SU-DHL-6 (cell line): ENCODE measurements around the gene HTT.

ENCODE experiments used
- H2AFZ ChIP-seq: fragments of 200-600 bp; sonication (generic); 2 replicates; pipeline ENCODE4 v1.6.1; 2014; ENCODE audit warnings: low read depth, mild to moderate bottlenecking, moderate library complexity, mixed read lengths, antibody characterized with exemption, low read length; ENCODE audit not compliant: severe bottlenecking
- H3F3A ChIP-seq: fragments of 200-600 bp; shearing (Covaris generic); 2 replicates; pipeline ENCODE4 v1.6.0; 2016; ENCODE audit warnings: antibody characterized with exemption, mild to moderate bottlenecking; ENCODE audit not compliant: insufficient read depth
- H3K27ac ChIP-seq: fragments of 200-600 bp; sonication (generic); 2 replicates; pipeline ENCODE4 v1.5.1; 2016; ENCODE audit warnings: low read depth, mild to moderate bottlenecking, low read length, moderate library complexity, mixed read lengths
- H3K27me3 ChIP-seq: fragments of 200-600 bp; sonication (generic), shearing (Covaris generic); 2 replicates; pipeline ENCODE4 v1.6.0; 2014; ENCODE audit warnings: mild to moderate bottlenecking, low read length
- H3K36me3 ChIP-seq: fragments of 200-600 bp; sonication (generic); 2 replicates; pipeline ENCODE4 v1.6.1; 2014; ENCODE audit warnings: mild to moderate bottlenecking, low read length, mixed read lengths
- H3K4me2 ChIP-seq: fragments of 300-600, 200-600 bp; shearing (Covaris generic), sonication (generic); 2 replicates; pipeline ENCODE4 v1.6.0; 2014; ENCODE audit warnings: low read length, low read depth, mild to moderate bottlenecking; ENCODE audit not compliant: poor library complexity, severe bottlenecking
- H3K4me3 ChIP-seq: fragments of 200-600 bp; sonication (generic); 2 replicates; pipeline ENCODE4 v1.5.1; 2014; ENCODE audit warnings: antibody characterized with exemption, low read length, mild to moderate bottlenecking, mixed read lengths; ENCODE audit not compliant: insufficient read depth, poor library complexity, severe bottlenecking
- H3K79me2 ChIP-seq: fragments of 200-600 bp; sonication (generic); 2 replicates; pipeline ENCODE4 v1.6.1; 2014; ENCODE audit warnings: mild to moderate bottlenecking, low read length, moderate library complexity; ENCODE audit not compliant: insufficient read depth
- H3K9ac ChIP-seq: fragments of 200-600 bp; sonication (generic); 2 replicates; pipeline ENCODE4 v1.7.0; 2014; ENCODE audit warnings: mild to moderate bottlenecking, low read length
- H3K9me2 ChIP-seq: fragments of 200-600 bp; sonication (generic); replicated peaks from 2 replicates; pipeline ENCODE4 v1.6.1; 2014; ENCODE audit warnings: low read length; ENCODE audit not compliant: insufficient read depth
- H3K9me3 ChIP-seq: fragments of 200-600 bp; sonication (generic); 2 replicates; pipeline ENCODE4 v1.6.1; 2014; ENCODE audit warnings: low read length, mixed read lengths; ENCODE audit not compliant: insufficient read depth
- H4K20me1 ChIP-seq: fragments of 200-600 bp; sonication (generic); 2 replicates; pipeline ENCODE4 v1.6.1; 2014; ENCODE audit warnings: low read depth, mild to moderate bottlenecking, antibody characterized with exemption, low read length, moderate library complexity, mixed read lengths
- CTCF ChIP-seq: fragments of 200-600 bp; sonication (generic); IDR thresholded peaks from one replicate; pipeline ENCODE4 v1.5.1; 2017; ENCODE audit warnings: antibody characterized with exemption, mild to moderate bottlenecking, low read length, moderate library complexity; ENCODE audit not compliant: insufficient read depth, poor library complexity, severe bottlenecking
- EZH2phosphoT487 ChIP-seq: fragments of 200-600 bp; sonication (generic), shearing (Covaris generic); conservative IDR thresholded peaks from 2 replicates; pipeline ENCODE4 v1.6.1; 2018; ENCODE audit warnings: mild to moderate bottlenecking, antibody characterized with exemption, low read length, moderate library complexity, mixed read lengths

Gene HTT

DNA sequence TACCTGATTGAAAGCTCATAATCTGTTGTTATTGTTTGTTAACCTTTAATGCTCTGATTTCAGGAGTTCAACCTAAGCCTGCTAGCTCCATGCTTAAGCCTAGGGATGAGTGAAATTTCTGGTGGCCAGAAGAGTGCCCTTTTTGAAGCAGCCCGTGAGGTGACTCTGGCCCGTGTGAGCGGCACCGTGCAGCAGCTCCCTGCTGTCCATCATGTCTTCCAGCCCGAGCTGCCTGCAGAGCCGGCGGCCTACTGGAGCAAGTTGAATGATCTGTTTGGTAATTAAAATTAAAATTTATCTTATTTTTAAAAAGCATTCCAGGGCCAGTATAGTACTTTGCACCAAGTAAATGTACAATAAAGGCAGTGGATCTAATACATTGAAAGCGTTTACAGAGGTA is 137.4 kb downstream of the HTT start:
- Histone ChIP-seq H3K36me3 (peaks cover 11% of the 10 kb centered on the region), H3F3A (no peaks in the 10 kb centered on the region), H2AFZ (no peak overlapping the region), H3K4me2 (no peak overlapping the region), H4K20me1 (no peaks in the 10 kb centered on the region), H3K4me3 (no peak overlapping the region), H3K9me3 (no peaks in the 10 kb centered on the region), H3K27ac (no peak overlapping the region), H3K79me2 (no peaks in the 10 kb centered on the region), H3K9ac (no peak overlapping the region), H3K9me2 (no peaks in the 10 kb centered on the region), H3K27me3 (no peaks in the 10 kb centered on the region)
- TF ChIP-seq CTCF (no peak), EZH2phosphoT487 (no peak)

GRCh38 chr4:3212391-3213105 is 138.1 kb downstream of the HTT start:
- Histone ChIP-seq H3K27me3 (no peaks in the 10 kb centered on the region), H3K9me3 (no peaks in the 10 kb centered on the region), H3K79me2 (no peaks in the 10 kb centered on the region), H3K36me3 (peaks cover 11% of the 10 kb centered on the region), H3K4me3 (no peak overlapping the region), H4K20me1 (no peaks in the 10 kb centered on the region), H3K27ac (no peak overlapping the region), H2AFZ (no peak overlapping the region), H3K4me2 (no peak overlapping the region), H3F3A (no peaks in the 10 kb centered on the region), H3K9me2 (no peaks in the 10 kb centered on the region), H3K9ac (no peak overlapping the region)
- TF ChIP-seq EZH2phosphoT487 (no peak), CTCF (no peak)

- no peak overlapping the region for H3K4me2 ChIP-seq
- no peak overlapping the region for H3K9ac ChIP-seq
- no peaks in the 10 kb centered on the region for H3F3A ChIP-seq
- H3K27me3 ChIP-seq, result no peaks in the 10 kb centered on the region
- H4K20me1 ChIP-seq, result no peaks in the 10 kb centered on the region
- H3K27ac ChIP-seq, result no peak overlapping the region
- peaks cover 10% of the 10 kb centered on the region for H3K36me3 ChIP-seq
- TF ChIP-seq CTCF, result no peak
- no peak for TF ChIP-seq EZH2phosphoT487
- no peaks in the 10 kb centered on the region for H3K9me3 ChIP-seq
- no peak overlapping the region for H3K4me3 ChIP-seq
- H3K79me2 ChIP-seq, result no peaks in the 10 kb centered on the region
- H3K9me2 ChIP-seq, result no peaks in the 10 kb centered on the region
- no peak overlapping the region for H2AFZ ChIP-seq
These were observed 138.6 kb downstream of the HTT start for GRCh38 chr4:3213106-3213425.
